ENCODE measurements around the gene VTI1A. TPM values are rescaled to one million over a fixed set of nuclear protein-coding genes. Genes with fewer than 3 reads are reported as not detected.

VTI1A gene
- total RNA-seq, 1 donor from 2014 or later: 33.3 TPM

DNA sequence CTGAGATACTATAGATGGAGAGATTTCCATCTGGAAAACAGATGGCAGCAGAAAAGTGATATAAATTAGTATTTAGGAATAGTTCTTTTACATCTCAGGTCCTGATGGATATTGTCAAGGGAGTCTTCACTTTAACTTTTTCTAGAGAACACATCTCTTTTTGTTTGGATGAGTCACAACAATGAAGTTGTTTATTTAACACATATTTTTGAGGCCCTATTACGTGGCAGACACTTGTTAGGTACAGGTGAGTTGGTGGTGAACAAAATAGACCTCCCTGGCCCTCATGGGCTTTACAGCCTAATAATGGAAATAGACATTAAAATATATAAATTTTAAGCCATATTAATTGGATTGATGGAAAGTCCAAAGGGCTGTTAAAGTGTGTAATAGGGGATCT lies 168.3 kb downstream of the VTI1A start:
- H3K4me1 ChIP-seq (ENCODE audit: insufficient read depth, low read length): no peaks in the 10 kb centered on the region
- no peak overlapping the region for H3K4me2 ChIP-seq (ENCODE audit: low read length)
- H3K9me3 ChIP-seq (ENCODE audit: insufficient read depth, low read depth, low read length): no peaks in the 10 kb centered on the region
- H3K9me3 Mint-ChIP-seq (ENCODE audit: unreplicated experiment): peaks cover 2% of the 10 kb centered on the region
- H3K79me2 ChIP-seq (ENCODE audit: insufficient read depth, low read length): no peaks in the 10 kb centered on the region
- FAIRE-seq: no peak
- H3K36me3 ChIP-seq (ENCODE audit: insufficient read depth, low read length): no peaks in the 10 kb centered on the region
- DNase-seq (ENCODE audit: low read depth): no peak
- no peak overlapping the region for H3K9ac ChIP-seq (ENCODE audit: low read length)
- no peak overlapping the region for H3K4me3 Mint-ChIP-seq (ENCODE audit: unreplicated experiment)
- H3K4me1 Mint-ChIP-seq (ENCODE audit: low read depth, unreplicated experiment): no peaks in the 10 kb centered on the region
- H3K27ac ChIP-seq (ENCODE audit: low read depth, low read length): no peak overlapping the region
- H3K4me3 ChIP-seq (ENCODE audit: insufficient read depth, low read depth, low read length): no peak overlapping the region
- no peaks in the 10 kb centered on the region for H3K27me3 ChIP-seq (ENCODE audit: insufficient read depth, low read length)
- no peak overlapping the region for H3K27ac Mint-ChIP-seq (ENCODE audit: unreplicated experiment)
- TF ChIP-seq, protein P1, sequence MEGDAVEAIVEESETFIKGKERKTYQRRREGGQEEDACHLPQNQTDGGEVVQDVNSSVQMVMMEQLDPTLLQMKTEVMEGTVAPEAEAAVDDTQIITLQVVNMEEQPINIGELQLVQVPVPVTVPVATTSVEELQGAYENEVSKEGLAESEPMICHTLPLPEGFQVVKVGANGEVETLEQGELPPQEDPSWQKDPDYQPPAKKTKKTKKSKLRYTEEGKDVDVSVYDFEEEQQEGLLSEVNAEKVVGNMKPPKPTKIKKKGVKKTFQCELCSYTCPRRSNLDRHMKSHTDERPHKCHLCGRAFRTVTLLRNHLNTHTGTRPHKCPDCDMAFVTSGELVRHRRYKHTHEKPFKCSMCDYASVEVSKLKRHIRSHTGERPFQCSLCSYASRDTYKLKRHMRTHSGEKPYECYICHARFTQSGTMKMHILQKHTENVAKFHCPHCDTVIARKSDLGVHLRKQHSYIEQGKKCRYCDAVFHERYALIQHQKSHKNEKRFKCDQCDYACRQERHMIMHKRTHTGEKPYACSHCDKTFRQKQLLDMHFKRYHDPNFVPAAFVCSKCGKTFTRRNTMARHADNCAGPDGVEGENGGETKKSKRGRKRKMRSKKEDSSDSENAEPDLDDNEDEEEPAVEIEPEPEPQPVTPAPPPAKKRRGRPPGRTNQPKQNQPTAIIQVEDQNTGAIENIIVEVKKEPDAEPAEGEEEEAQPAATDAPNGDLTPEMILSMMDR (IDR thresholded peaks at IDR 0.05; ENCODE audit: insufficient read depth, low read depth, low read length): no peak
- TF ChIP-seq EZH2 (IDR thresholded peaks at IDR 0.05; ENCODE audit: insufficient read depth, low read length): no peak
- H4K20me1 ChIP-seq (ENCODE audit: insufficient read depth, low read length): no peaks in the 10 kb centered on the region
- peaks cover 5% of the 10 kb centered on the region for H3K36me3 Mint-ChIP-seq (ENCODE audit: low read depth, unreplicated experiment)
- no peak overlapping the region for H2AFZ ChIP-seq (ENCODE audit: low read depth, low read length)
- no peaks in the 10 kb centered on the region for H3K27me3 Mint-ChIP-seq (ENCODE audit: low read depth, unreplicated experiment)

GRCh38 chr10:112616647-112617046 lies 169.6 kb downstream of the VTI1A start:
- H2AFZ ChIP-seq (ENCODE audit: low read depth, low read length): no peak overlapping the region
- H3K27me3 ChIP-seq (ENCODE audit: insufficient read depth, low read length): no peaks in the 10 kb centered on the region
- TF ChIP-seq EZH2 (IDR thresholded peaks at IDR 0.05; ENCODE audit: insufficient read depth, low read length): no peak
- TF ChIP-seq, protein P1 (IDR thresholded peaks at IDR 0.05; ENCODE audit: insufficient read depth, low read depth, low read length): no peak
- Mint-ChIP-seq H3K4me1 (ENCODE audit: low read depth, unreplicated experiment) (no peaks in the 10 kb centered on the region), H3K9me3 (ENCODE audit: unreplicated experiment) (peaks cover 2% of the 10 kb centered on the region), H3K27me3 (ENCODE audit: low read depth, unreplicated experiment) (no peaks in the 10 kb centered on the region), H3K27ac (ENCODE audit: unreplicated experiment) (no peak overlapping the region), H3K4me3 (ENCODE audit: unreplicated experiment) (no peak overlapping the region), H3K36me3 (ENCODE audit: low read depth, unreplicated experiment) (peaks cover 7% of the 10 kb centered on the region)
- no peaks in the 10 kb centered on the region for H3K9me3 ChIP-seq (ENCODE audit: insufficient read depth, low read depth, low read length)
- DNase-seq (ENCODE audit: low read depth) (no peak), FAIRE-seq (no peak)
- H3K27ac ChIP-seq (ENCODE audit: low read depth, low read length): no peak overlapping the region
- no peaks in the 10 kb centered on the region for H3K36me3 ChIP-seq (ENCODE audit: insufficient read depth, low read length)
- H3K4me3 ChIP-seq (ENCODE audit: insufficient read depth, low read depth, low read length): no peak overlapping the region
- no peaks in the 10 kb centered on the region for H4K20me1 ChIP-seq (ENCODE audit: insufficient read depth, low read length)
- H3K4me1 ChIP-seq (ENCODE audit: insufficient read depth, low read length): no peaks in the 10 kb centered on the region
- H3K4me2 ChIP-seq (ENCODE audit: low read length): no peak overlapping the region
- H3K79me2 ChIP-seq (ENCODE audit: insufficient read depth, low read length): no peaks in the 10 kb centered on the region
- no peak overlapping the region for H3K9ac ChIP-seq (ENCODE audit: low read length)

GRCh38 chr10:112618814-112619213 lies 171.8 kb downstream of the VTI1A start:
- no peak overlapping the region for H3K4me3 ChIP-seq (ENCODE audit: insufficient read depth, low read depth, low read length)
- H3K9me3 ChIP-seq (ENCODE audit: insufficient read depth, low read depth, low read length): no peaks in the 10 kb centered on the region
- H3K9ac ChIP-seq (ENCODE audit: low read length): no peak overlapping the region
- DNase-seq (ENCODE audit: low read depth): no peak
- H3K27ac ChIP-seq (ENCODE audit: low read depth, low read length): no peak overlapping the region
- TF ChIP-seq EZH2 (IDR thresholded peaks at IDR 0.05; ENCODE audit: insufficient read depth, low read length): no peak
- TF ChIP-seq, protein P1 (IDR thresholded peaks at IDR 0.05; ENCODE audit: insufficient read depth, low read depth, low read length): no peak
- no peaks in the 10 kb centered on the region for H3K27me3 Mint-ChIP-seq (ENCODE audit: low read depth, unreplicated experiment)
- H2AFZ ChIP-seq (ENCODE audit: low read depth, low read length): no peak overlapping the region
- H3K27ac Mint-ChIP-seq (ENCODE audit: unreplicated experiment): no peak overlapping the region
- H3K9me3 Mint-ChIP-seq (ENCODE audit: unreplicated experiment): peaks cover 2% of the 10 kb centered on the region
- H4K20me1 ChIP-seq (ENCODE audit: insufficient read depth, low read length): no peaks in the 10 kb centered on the region
- FAIRE-seq: no peak
- H3K79me2 ChIP-seq (ENCODE audit: insufficient read depth, low read length): no peaks in the 10 kb centered on the region
- no peak overlapping the region for H3K4me2 ChIP-seq (ENCODE audit: low read length)
- no peaks in the 10 kb centered on the region for H3K27me3 ChIP-seq (ENCODE audit: insufficient read depth, low read length)
- H3K4me3 Mint-ChIP-seq (ENCODE audit: unreplicated experiment): no peak overlapping the region
- no peaks in the 10 kb centered on the region for H3K4me1 ChIP-seq (ENCODE audit: insufficient read depth, low read length)
- H3K4me1 Mint-ChIP-seq (ENCODE audit: low read depth, unreplicated experiment): no peaks in the 10 kb centered on the region
- no peaks in the 10 kb centered on the region for H3K36me3 ChIP-seq (ENCODE audit: insufficient read depth, low read length)
- H3K36me3 Mint-ChIP-seq (ENCODE audit: low read depth, unreplicated experiment): peaks cover 7% of the 10 kb centered on the region

All from astrocyte (in vitro differentiated cells and primary cell).